Right lobe of liver (tissue), 6 donors: Measurements from ENCODE around the gene DOCK10. TPM values are rescaled to one million over a fixed set of nuclear protein-coding genes. Genes with fewer than 3 reads are reported as not detected.
A peak's percentile ranks its signal among the peaks of the same experiment; 100 is the strongest.

Source experiments
- ATAC-seq, 4 donors: fragments of 200-7000 bp; cut with Tn5 transposase; one replicate each; pipeline ENCODE4 v1.9.1; 2020; ENCODE audit warnings: mild to moderate bottlenecking in 4 of 4, moderate library complexity in 4 of 4
- DNase-seq, 3 donors: peaks; one replicate each; pipeline ENCODE4 v3.0.0-alpha.2; 2020
- H3K27ac ChIP-seq, 3 donors: fragments of 200-600 bp; one replicate each; pipeline ENCODE4 v1.8.0; 2022
- H3K27me3 ChIP-seq, 2 donors: fragments of 200-600 bp; one replicate each; pipeline ENCODE4 v1.8.0; 2022
- H3K36me3 ChIP-seq, 4 donors: fragments of 200-600 bp; sonication (generic) in 1 of 4; one replicate each; pipeline versions ENCODE4 v1.5.1 to v1.8.0; 2017 to 2022; ENCODE audit warnings: control low read depth in 1 of 4
- H3K4me1 ChIP-seq, 4 donors: fragments of 200-600 bp; sonication (generic) in 1 of 4; one replicate each; pipeline versions ENCODE4 v1.5.1 to v1.8.0; 2017 to 2022; ENCODE audit warnings: control low read depth in 1 of 4
- H3K4me3 ChIP-seq, 3 donors: fragments of 200-600 bp; one replicate each; pipeline ENCODE4 v1.8.0; 2022
- H3K9me3 ChIP-seq, 4 donors: fragments of 200-600 bp; sonication (generic) in 1 of 4; one replicate each; pipeline versions ENCODE4 v1.5.1 to v1.8.0; 2017 to 2022; ENCODE audit warnings: control low read depth in 1 of 4
- CTCF ChIP-seq, 4 donors: fragments of 200-600 bp in 3 of 4; fragments of 450-650 bp in 1 of 4; IDR thresholded peaks; one replicate each; pipeline versions ENCODE4 v1.5.1 to v1.8.0; 2016 to 2022; ENCODE audit warnings: antibody characterized with exemption in 4 of 4, mild to moderate bottlenecking in 2 of 4
- POLR2A ChIP-seq: fragments of 450-650 bp; IDR thresholded peaks from one replicate; pipeline ENCODE4 v1.6.1; 2017; ENCODE audit warnings: antibody characterized with exemption, mild to moderate bottlenecking
- WGBS: methylation state at CpG from one replicate; pipeline ENCODE4 v1.1.6; 2018; ENCODE audit warnings: low coverage, low lambda C conversion rate; ENCODE audit not compliant: insufficient coverage; ENCODE audit errors: missing lambda C conversion rate; 5-methylcytosine and 5-hydroxymethylcytosine counted together
- intact Hi-C, 2 donors: fragments of 100-400 bp; cut with DNase I; formaldehyde crosslinking; loops; one replicate each; pipeline versions ENCODE4 v1.11.2 to v1.14.1; 2022
- total RNA-seq, 6 experiments: library from RNA; depleted of rRNA in 2 of 6; stranded (reverse); fragments of >200 nt in 2 of 6; fragmentation: NEBNext Ultra II Directional in 3 of 6; extraction: Animal tissue kit (Norgen Biotek cat#: 25700) in 3 of 6; gene quantifications; one replicate each; pipeline versions ENCODE4 v1.1.0 to v1.2.4, GENCODE V29; 2016 to 2023
- donor health status: DM: no; HTN: yes; CAD: no.
- donor health status: DM: no; HTN: no; CAD: no.
- donor health status: DM: no; HTN: no; CAD: no.
- donor health status: DM: no; HTN: yes; CAD: no.
- donor health status: DM: no; HTN: yes; CAD: no.

The DOCK10 gene
- total RNA-seq, 6 experiments from 2014 or later = 5.1 to 10.2 (median 7.1) TPM

GRCh38 chr2:224890372-224890771 is 151.9 kb downstream of the DOCK10 start:
- Histone ChIP-seq H3K4me1 (no peaks in the 10 kb centered on the region), H3K36me3 (no peaks in the 10 kb centered on the region), H3K27ac (no peak overlapping the region), H3K9me3 (no peaks in the 10 kb centered on the region), H3K4me3 (no peak overlapping the region), H3K27me3 (no peaks in the 10 kb centered on the region)
- WGBS = 58% methylated on average over 3 of the region's 3 CpGs
- no peak for TF ChIP-seq POLR2A
- no peak for TF ChIP-seq CTCF (IDR thresholded peaks at IDR 0.05)
- intact Hi-C loops = no loop called here
- ATAC-seq = no peak
- no peak for DNase-seq

GRCh38 chr2:224887141-224887540 is 155.1 kb downstream of the DOCK10 start:
- no peaks in the 10 kb centered on the region for H3K36me3 ChIP-seq
- peaks cover 0 to 12% (median 2%) of the 10 kb centered on the region in 4 donors for H3K4me1 ChIP-seq
- H3K4me3 ChIP-seq = no peak overlapping the region
- TF ChIP-seq POLR2A = no peak
- no peak for TF ChIP-seq CTCF (IDR thresholded peaks at IDR 0.05)
- DNase-seq (no peak), ATAC-seq (no peak)
- H3K27me3 ChIP-seq = no peaks in the 10 kb centered on the region
- H3K27ac ChIP-seq = no peak overlapping the region
- no peaks in the 10 kb centered on the region for H3K9me3 ChIP-seq
- intact Hi-C loops = no loop called here
- 80% methylated on average over 1 of the region's 1 CpG for WGBS

- no peaks in the 10 kb centered on the region for H3K36me3 ChIP-seq
- H3K27me3 ChIP-seq = no peaks in the 10 kb centered on the region
- DNase-seq (no peak), ATAC-seq (no peak)
- H3K27ac ChIP-seq = no peak overlapping the region
- peaks cover 0 to 12% (median 2%) of the 10 kb centered on the region in 4 donors for H3K4me1 ChIP-seq
- intact Hi-C loops = no loop called here
- no peak for TF ChIP-seq POLR2A
- 78% methylated on average over 9 of the region's 9 CpGs for WGBS
- no peak overlapping the region for H3K4me3 ChIP-seq
- no peaks in the 10 kb centered on the region for H3K9me3 ChIP-seq
These were observed 156.3 kb downstream of the DOCK10 start for GRCh38 chr2:224885836-224886547.

- H3K9me3 ChIP-seq = no peaks in the 10 kb centered on the region
- H3K27me3 ChIP-seq = no peaks in the 10 kb centered on the region
- no peak overlapping the region for H3K27ac ChIP-seq
- H3K4me3 ChIP-seq = no peak overlapping the region
- DNase-seq (no peak), ATAC-seq (no peak)
- H3K36me3 ChIP-seq = no peaks in the 10 kb centered on the region
- intact Hi-C loops = no loop called here
- H3K4me1 ChIP-seq = peaks cover 0 to 12% (median 2%) of the 10 kb centered on the region in 4 donors
- 100% methylated on average over 1 of the region's 1 CpG for WGBS
- TF ChIP-seq CTCF (IDR thresholded peaks at IDR 0.05) = no peak
- TF ChIP-seq POLR2A = no peak
These were observed 157.0 kb downstream of the DOCK10 start for GRCh38 chr2:224885291-224885690.

GRCh38 chr2:224884188-224884587 is 158.1 kb downstream of the DOCK10 start:
- ATAC-seq (peak; percentile 93 to 99 (median 96)), DNase-seq (peak in 1 of 3 donors; percentile 71)
- TF ChIP-seq CTCF (IDR thresholded peaks at IDR 0.05) = no peak
- TF ChIP-seq POLR2A = no peak
- WGBS = 23% methylated on average over 4 of the region's 4 CpGs
- no peaks in the 10 kb centered on the region for H3K27me3 ChIP-seq
- no peaks in the 10 kb centered on the region for H3K9me3 ChIP-seq
- intact Hi-C loops = no loop called here
- no peaks in the 10 kb centered on the region for H3K36me3 ChIP-seq
- peak overlapping the region in 1 of 3 donors; percentile 24 for H3K27ac ChIP-seq
- H3K4me3 ChIP-seq = no peak overlapping the region
- peaks cover 0 to 12% (median 2%) of the 10 kb centered on the region in 4 donors for H3K4me1 ChIP-seq
